Stimulated activated memory B cell treated with anti-CD40 and anti-IgM and Interleukin-4, amounts not matched to agents 10 μg/mL and 1 μg/mL and 100 μg/mL, for 72 hours (primary cell): ENCODE measurements around the gene SLC47A2.

Experiments used
- ATAC-seq: fragments of 150-1000 bp; cut with Tn5 transposase; 2 replicates; pipeline ENCODE4 v1.10.0; 2021
- H3K27ac Mint-ChIP-seq: one replicate; pipeline ENCODE4 v1.8.0; 2022; ENCODE audit warnings: mild to moderate bottlenecking, mixed read lengths
- H3K27me3 Mint-ChIP-seq: one replicate; pipeline ENCODE4 v1.8.0; 2022; ENCODE audit warnings: mixed read lengths
- H3K36me3 Mint-ChIP-seq: one replicate; pipeline ENCODE4 v1.8.0; 2022; ENCODE audit warnings: mixed read lengths
- H3K4me1 Mint-ChIP-seq: one replicate; pipeline ENCODE4 v1.8.0; 2022; ENCODE audit warnings: mixed read lengths
- H3K4me3 Mint-ChIP-seq: one replicate; pipeline ENCODE4 v1.8.0; 2022; ENCODE audit warnings: mild to moderate bottlenecking, moderate library complexity, mixed read lengths
- H3K9me3 Mint-ChIP-seq: one replicate; pipeline ENCODE4 v1.8.0; 2022; ENCODE audit warnings: mixed read lengths

Gene SLC47A2

GRCh38 chr17:19723964-19724363 is 7.6 kb upstream of the SLC47A2 start:
- ATAC-seq: no peak
- peak overlapping the region; percentile 73 for H3K27ac Mint-ChIP-seq

DNA sequence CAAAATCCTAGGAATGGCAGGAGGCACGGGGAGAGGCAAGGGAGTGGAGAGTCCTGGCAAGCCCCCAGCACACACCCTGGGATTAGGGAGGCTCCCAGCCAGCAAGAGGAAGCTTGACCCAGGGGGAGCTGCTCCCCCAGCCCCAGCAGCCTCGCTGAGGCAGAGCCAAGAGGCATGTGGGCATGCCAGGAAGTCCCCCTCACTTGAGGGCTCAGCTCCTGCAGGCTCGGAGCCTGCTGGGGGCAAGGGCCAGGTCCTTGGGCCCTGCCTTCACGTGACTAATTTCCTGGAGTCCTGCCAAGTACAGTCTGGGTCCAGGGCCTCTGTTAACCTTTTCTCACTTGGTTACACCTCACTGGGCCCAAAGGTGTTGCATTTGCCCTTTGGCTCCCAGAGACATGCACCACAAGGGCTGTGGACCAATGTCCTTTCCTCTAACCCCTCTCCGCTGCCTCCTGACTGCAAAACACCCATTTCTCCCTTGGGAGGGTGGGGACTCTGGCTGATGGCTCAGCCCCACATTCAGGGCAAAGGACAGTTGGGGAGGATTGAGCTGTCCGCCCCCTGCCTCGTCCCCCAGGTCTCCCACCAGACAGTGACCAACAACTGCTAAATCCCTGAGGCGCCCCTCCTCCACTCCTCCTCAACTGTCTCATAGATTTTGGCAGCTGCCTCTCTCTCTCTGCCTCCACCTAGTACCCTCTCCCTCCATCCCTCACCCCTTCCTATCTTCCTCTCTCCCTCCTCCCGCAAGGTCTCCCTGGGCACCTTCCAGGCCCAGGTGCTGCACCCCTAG is 4.4 kb upstream of the SLC47A2 start:
- no peak overlapping the region for H3K4me3 Mint-ChIP-seq
- peaks cover 13% of the 10 kb centered on the region for H3K4me1 Mint-ChIP-seq
- no peaks in the 10 kb centered on the region for H3K36me3 Mint-ChIP-seq
- no peak for ATAC-seq
- no peak overlapping the region for H3K27ac Mint-ChIP-seq
- peaks cover 9% of the 10 kb centered on the region for H3K27me3 Mint-ChIP-seq
- H3K9me3 Mint-ChIP-seq: no peaks in the 10 kb centered on the region

More at GRCh38 chr17:19723964-19724363, 7.6 kb upstream of the SLC47A2 start:
- H3K4me1 Mint-ChIP-seq: peaks cover 13% of the 10 kb centered on the region
- no peaks in the 10 kb centered on the region for H3K9me3 Mint-ChIP-seq
- H3K4me3 Mint-ChIP-seq: peak overlapping the region; percentile 50
- peaks cover 9% of the 10 kb centered on the region for H3K27me3 Mint-ChIP-seq
- no peaks in the 10 kb centered on the region for H3K36me3 Mint-ChIP-seq

DNA sequence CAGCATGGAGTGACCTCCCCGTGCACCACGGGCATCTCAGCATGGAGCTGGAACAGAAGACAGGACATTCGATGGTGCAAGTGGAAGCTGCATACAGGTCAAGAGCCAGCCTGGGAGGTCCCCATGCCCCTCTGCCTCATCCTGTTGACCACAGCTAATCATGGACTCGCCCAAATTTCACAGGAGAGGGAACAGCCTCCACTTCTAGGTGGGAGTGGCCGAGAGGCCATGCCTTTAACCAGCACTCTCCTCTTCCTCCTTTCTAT is 3.8 kb upstream of the SLC47A2 start:
- H3K27me3 Mint-ChIP-seq: peaks cover 9% of the 10 kb centered on the region
- no peak for ATAC-seq
- no peaks in the 10 kb centered on the region for H3K36me3 Mint-ChIP-seq
- no peaks in the 10 kb centered on the region for H3K9me3 Mint-ChIP-seq
- no peak overlapping the region for H3K4me3 Mint-ChIP-seq
- no peak overlapping the region for H3K27ac Mint-ChIP-seq
- H3K4me1 Mint-ChIP-seq: peaks cover 9% of the 10 kb centered on the region

DNA sequence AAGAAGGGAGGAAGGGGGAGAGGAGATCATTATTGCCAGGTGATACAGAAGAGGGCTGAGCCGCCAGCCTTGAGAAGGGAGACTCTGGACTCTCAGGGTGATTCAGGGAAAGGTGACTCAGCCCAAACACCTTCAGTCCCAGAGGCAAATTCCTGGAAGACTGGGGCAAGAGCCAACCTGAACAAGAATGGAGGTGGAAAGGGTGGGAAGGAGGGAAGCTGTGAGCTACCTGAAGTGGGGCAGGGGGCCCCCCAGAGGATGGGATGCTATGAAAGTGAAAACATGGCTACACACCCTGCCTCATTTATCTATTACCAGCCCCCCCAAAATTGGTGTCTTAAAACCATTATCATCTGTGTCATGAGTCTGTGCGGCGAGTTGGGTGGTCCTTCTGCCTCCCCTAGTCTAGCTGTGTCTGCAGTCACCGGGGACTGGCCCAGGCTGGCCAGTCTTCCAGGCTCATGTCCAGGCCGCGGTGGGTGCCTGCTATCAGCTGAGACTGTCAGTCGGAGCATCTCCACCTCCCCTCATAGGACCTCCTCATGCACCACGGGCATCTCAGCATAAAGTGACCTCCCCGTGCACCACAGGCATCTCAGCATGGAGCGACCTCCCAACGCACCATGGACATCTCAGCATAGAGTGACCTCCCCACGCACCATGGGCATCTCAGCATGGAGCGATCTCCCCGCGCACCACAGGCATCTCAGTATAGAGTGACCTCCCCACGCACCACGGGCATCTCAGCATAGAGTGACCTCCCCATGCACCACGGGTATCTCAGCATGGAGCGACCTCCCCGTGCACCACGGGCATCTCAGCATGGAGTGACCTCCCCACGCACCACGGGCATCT is 3.2 kb upstream of the SLC47A2 start:
- Mint-ChIP-seq H3K27me3 (peaks cover 9% of the 10 kb centered on the region), H3K36me3 (no peaks in the 10 kb centered on the region), H3K9me3 (no peaks in the 10 kb centered on the region), H3K4me1 (peaks cover 5% of the 10 kb centered on the region), H3K27ac (no peak overlapping the region), H3K4me3 (no peak overlapping the region)
- ATAC-seq: no peak

DNA sequence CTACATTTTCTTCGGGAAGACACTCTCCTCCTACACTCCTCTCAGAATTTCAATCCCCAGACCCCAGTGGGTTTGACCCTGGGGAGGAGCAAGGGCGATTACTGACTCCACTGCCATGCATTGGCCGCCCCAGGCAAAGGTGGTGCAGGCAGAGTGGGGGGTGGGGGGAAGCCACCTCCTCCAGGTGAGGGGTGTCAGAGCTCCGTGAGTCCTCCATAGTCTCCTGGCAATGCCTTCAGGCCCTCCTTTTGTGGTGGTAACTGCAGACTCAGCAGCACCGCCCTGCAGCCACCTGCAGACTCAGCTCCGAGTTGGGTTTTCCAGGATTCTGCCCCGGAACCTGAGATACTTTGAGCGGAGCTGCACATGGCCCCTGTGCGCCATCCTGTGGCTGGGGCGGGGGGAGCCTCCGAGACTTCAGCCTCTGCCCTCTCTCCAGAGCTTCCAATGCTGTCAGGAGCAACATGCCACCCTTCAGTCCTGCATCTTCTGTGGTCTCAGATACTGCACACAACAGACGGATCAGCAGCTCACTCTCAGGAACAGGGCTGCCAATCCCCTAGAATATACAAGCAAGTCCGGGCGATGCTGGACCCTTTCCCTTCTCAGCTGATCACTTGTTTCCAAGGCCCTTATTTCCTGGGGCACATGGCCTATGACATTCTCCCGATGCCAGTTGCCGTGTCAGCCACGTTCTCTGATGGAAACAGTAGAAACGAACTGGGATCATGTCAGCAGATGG is 2.4 kb upstream of the SLC47A2 start:
- H3K36me3 Mint-ChIP-seq: no peaks in the 10 kb centered on the region
- peaks cover 9% of the 10 kb centered on the region for H3K27me3 Mint-ChIP-seq
- H3K9me3 Mint-ChIP-seq: no peaks in the 10 kb centered on the region
- ATAC-seq: no peak
- H3K4me3 Mint-ChIP-seq: no peak overlapping the region
- H3K27ac Mint-ChIP-seq: no peak overlapping the region
- H3K4me1 Mint-ChIP-seq: peaks cover 5% of the 10 kb centered on the region

DNA sequence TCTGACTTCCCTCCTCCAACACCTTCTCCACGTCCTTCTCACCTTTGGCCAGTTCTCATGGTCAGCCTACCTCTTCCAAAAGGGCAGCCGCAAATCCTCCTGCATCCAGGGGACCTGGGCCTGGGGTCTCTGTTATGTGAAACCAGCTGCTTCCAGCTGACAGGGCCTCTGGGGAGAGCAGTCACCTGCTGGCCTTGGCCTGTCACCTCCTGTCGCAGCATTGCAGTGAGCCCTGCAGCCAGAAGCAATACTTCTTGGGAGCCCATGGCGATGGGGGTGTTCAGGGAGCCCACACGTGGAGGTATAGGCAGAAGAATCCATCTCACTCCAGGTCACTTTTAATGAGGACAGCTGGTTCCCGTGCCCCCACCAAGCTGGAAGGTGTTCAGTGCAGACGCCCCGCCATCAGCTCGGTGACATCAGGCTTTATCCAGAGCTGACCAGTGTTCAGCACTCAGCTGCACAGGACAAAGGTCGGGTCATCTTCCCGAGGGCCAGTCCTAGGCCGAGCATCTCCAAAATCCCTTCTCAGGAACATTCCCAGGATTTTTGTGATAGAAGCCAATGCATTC is 1.7 kb upstream of the SLC47A2 start:
- Mint-ChIP-seq H3K4me1 (peaks cover 5% of the 10 kb centered on the region), H3K4me3 (no peak overlapping the region), H3K9me3 (no peaks in the 10 kb centered on the region), H3K27me3 (peaks cover 9% of the 10 kb centered on the region), H3K36me3 (no peaks in the 10 kb centered on the region), H3K27ac (no peak overlapping the region)
- ATAC-seq: no peak

GRCh38 chr17:19717411-19717908 is 1.1 kb upstream of the SLC47A2 start:
- Mint-ChIP-seq H3K36me3 (no peaks in the 10 kb centered on the region), H3K9me3 (no peaks in the 10 kb centered on the region), H3K4me1 (peaks cover 5% of the 10 kb centered on the region), H3K4me3 (no peak overlapping the region), H3K27ac (no peak overlapping the region), H3K27me3 (peaks cover 6% of the 10 kb centered on the region)
- ATAC-seq: no peak

GRCh38 chr17:19717031-19717360 is 612 bp upstream of the SLC47A2 start:
- no peak for ATAC-seq
- H3K4me1 Mint-ChIP-seq: peaks cover 5% of the 10 kb centered on the region
- H3K36me3 Mint-ChIP-seq: no peaks in the 10 kb centered on the region
- H3K9me3 Mint-ChIP-seq: no peaks in the 10 kb centered on the region
- H3K4me3 Mint-ChIP-seq: no peak overlapping the region
- no peak overlapping the region for H3K27ac Mint-ChIP-seq
- peaks cover 1% of the 10 kb centered on the region for H3K27me3 Mint-ChIP-seq

GRCh38 chr17:19714542-19715411 is 1.6 kb downstream of the SLC47A2 start:
- H3K4me3 Mint-ChIP-seq: no peak overlapping the region

GRCh38 chr17:19713901-19714361 is 2.5 kb downstream of the SLC47A2 start:
- ATAC-seq: no peak
- H3K27ac Mint-ChIP-seq: no peak overlapping the region

More at GRCh38 chr17:19714542-19715411, 1.6 kb downstream of the SLC47A2 start:
- Mint-ChIP-seq H3K27me3 (no peaks in the 10 kb centered on the region), H3K36me3 (no peaks in the 10 kb centered on the region), H3K27ac (no peak overlapping the region), H3K4me1 (no peaks in the 10 kb centered on the region), H3K9me3 (no peaks in the 10 kb centered on the region)
- ATAC-seq: no peak

GRCh38 chr17:19713462-19713861 is 2.9 kb downstream of the SLC47A2 start:
- no peaks in the 10 kb centered on the region for H3K36me3 Mint-ChIP-seq
- H3K4me3 Mint-ChIP-seq: no peak overlapping the region
- H3K27ac Mint-ChIP-seq: no peak overlapping the region
- no peak for ATAC-seq
- no peaks in the 10 kb centered on the region for H3K9me3 Mint-ChIP-seq
- H3K27me3 Mint-ChIP-seq: no peaks in the 10 kb centered on the region
- no peaks in the 10 kb centered on the region for H3K4me1 Mint-ChIP-seq

More at GRCh38 chr17:19713901-19714361, 2.5 kb downstream of the SLC47A2 start:
- Mint-ChIP-seq H3K27me3 (no peaks in the 10 kb centered on the region), H3K9me3 (no peaks in the 10 kb centered on the region), H3K36me3 (no peaks in the 10 kb centered on the region), H3K4me1 (no peaks in the 10 kb centered on the region), H3K4me3 (no peak overlapping the region)

DNA sequence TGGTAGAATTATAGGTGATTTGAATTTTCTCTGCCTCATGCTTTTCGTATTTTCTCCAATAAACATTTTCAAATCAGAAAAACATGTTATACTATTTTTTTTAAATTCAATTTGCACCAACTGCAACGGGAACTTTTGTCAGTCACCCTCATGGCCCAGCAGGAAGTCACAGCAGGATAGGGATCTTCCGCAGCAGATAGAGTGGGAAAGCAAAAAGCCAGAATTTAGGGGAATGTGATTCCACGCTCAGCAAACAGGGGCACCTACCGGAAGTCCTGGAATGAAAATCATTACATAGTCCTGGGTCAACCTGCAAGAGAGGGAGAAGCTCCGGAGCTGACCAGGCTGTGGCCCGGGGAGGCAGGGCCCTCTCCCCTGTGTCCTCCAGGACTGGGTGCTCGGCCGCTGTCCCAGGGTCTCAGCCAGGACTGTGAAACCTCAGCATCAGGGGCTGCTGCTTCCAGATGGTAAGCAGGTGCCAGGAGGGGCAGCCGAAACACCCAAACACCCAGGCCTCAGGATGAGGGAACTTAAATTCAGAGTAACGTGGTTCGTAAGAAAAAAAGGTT is 3.9 kb downstream of the SLC47A2 start:
- Mint-ChIP-seq H3K27ac (no peak overlapping the region), H3K4me1 (no peaks in the 10 kb centered on the region), H3K36me3 (no peaks in the 10 kb centered on the region), H3K4me3 (no peak overlapping the region), H3K27me3 (no peaks in the 10 kb centered on the region), H3K9me3 (no peaks in the 10 kb centered on the region)
- no peak for ATAC-seq

GRCh38 chr17:19709841-19710240 is 6.5 kb downstream of the SLC47A2 start:
- no peaks in the 10 kb centered on the region for H3K27me3 Mint-ChIP-seq
- H3K9me3 Mint-ChIP-seq: no peaks in the 10 kb centered on the region
- H3K4me1 Mint-ChIP-seq: no peaks in the 10 kb centered on the region
- no peak overlapping the region for H3K27ac Mint-ChIP-seq
- no peaks in the 10 kb centered on the region for H3K36me3 Mint-ChIP-seq
- ATAC-seq: no peak
- H3K4me3 Mint-ChIP-seq: no peak overlapping the region
